ENCODE results near the gene IFT27. TPM values are rescaled to one million over a fixed set of nuclear protein-coding genes. Genes with fewer than 3 reads are reported as not detected.

Gene IFT27
- total RNA-seq, 1 donor from 2014 or later = 21.5 TPM

DNA sequence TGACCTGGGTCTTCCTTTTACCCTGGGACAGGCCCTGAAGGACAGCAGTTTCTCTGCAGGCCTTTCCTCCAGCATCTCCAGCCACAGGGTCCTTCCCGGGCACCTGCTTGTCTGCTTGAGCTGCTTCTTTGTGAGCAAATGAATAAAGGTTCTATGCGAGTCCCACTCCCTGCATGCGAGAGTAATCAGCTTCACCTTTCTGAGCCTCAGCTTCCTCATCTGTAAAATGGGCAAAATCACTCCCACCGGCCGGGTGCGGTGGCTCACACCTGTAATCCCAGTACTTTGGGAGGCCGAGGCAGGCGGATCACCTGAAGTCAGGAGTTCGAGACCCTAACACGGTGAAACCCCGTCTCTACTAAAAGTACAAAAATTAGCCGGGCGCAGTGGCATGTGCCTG lies 31.1 kb downstream of the IFT27 start:
- Histone ChIP-seq H3K27me3 (peaks cover 19% of the 10 kb centered on the region), H3K36me3 (no peaks in the 10 kb centered on the region), H3K27ac (no peak overlapping the region), H3K9me3 (no peaks in the 10 kb centered on the region), H3K4me3 (no peak overlapping the region), H3K4me1 (no peaks in the 10 kb centered on the region)
- intact Hi-C loops (cut with DNase I) = no loop called here
- no peak for ATAC-seq
- peak; percentile 32 for DNase-seq
- TF ChIP-seq, protein P1, sequence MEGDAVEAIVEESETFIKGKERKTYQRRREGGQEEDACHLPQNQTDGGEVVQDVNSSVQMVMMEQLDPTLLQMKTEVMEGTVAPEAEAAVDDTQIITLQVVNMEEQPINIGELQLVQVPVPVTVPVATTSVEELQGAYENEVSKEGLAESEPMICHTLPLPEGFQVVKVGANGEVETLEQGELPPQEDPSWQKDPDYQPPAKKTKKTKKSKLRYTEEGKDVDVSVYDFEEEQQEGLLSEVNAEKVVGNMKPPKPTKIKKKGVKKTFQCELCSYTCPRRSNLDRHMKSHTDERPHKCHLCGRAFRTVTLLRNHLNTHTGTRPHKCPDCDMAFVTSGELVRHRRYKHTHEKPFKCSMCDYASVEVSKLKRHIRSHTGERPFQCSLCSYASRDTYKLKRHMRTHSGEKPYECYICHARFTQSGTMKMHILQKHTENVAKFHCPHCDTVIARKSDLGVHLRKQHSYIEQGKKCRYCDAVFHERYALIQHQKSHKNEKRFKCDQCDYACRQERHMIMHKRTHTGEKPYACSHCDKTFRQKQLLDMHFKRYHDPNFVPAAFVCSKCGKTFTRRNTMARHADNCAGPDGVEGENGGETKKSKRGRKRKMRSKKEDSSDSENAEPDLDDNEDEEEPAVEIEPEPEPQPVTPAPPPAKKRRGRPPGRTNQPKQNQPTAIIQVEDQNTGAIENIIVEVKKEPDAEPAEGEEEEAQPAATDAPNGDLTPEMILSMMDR (IDR thresholded peaks at IDR 0.05) = no peak

DNA sequence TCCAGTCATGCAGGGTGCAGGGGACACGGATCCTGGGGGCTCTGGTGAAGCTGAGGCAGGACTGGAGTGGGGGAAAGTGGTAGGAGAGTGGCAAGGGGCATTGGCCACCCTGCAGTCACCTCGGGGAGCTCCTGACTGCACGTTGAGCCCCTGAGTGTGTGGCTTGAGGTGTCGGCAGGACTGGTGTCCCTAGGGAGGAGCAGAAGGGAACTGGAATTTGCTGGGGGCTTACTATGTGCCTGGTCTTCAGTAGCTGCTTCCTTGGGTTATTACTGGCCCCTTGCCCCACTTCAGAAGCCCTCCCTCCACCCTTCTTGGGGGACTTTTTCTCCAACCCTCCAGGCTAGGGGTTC lies 31.5 kb downstream of the IFT27 start:
- Histone ChIP-seq H3K36me3 (no peaks in the 10 kb centered on the region), H3K27ac (no peak overlapping the region), H3K27me3 (peaks cover 19% of the 10 kb centered on the region), H3K4me3 (no peak overlapping the region), H3K9me3 (no peaks in the 10 kb centered on the region), H3K4me1 (no peaks in the 10 kb centered on the region)
- ATAC-seq (no peak), DNase-seq (no peak)
- intact Hi-C loops (cut with DNase I) = no loop called here
- TF ChIP-seq, protein P1 (IDR thresholded peaks at IDR 0.05) = no peak

- intact Hi-C loops (cut with DNase I) = no loop called here
- TF ChIP-seq, protein P1 (IDR thresholded peaks at IDR 0.05) = no peak
- H3K9me3 ChIP-seq = no peaks in the 10 kb centered on the region
These were observed 32.1 kb downstream of the IFT27 start for GRCh38 chr22:36743591-36744412.

DNA sequence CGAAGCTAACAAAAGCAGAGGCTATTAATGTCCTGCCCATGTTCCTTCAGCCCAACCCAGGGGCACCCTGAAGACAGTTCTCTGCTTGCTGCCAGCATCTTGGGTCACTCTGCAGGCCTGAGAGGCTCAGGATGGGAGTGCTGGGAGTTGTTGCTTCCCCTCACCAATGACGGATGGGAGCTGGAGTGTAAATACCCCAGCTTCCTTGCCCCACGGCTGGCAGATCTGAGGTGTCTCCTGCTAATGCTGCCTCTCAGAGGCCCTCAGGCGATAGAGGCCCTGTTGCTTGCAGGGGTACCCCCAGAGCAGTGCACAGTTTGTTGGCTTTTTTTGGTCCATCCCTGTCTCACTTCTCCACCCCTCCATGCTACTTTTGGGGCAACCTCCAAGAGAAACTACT lies 32.9 kb downstream of the IFT27 start:
- TF ChIP-seq, protein P1 (IDR thresholded peaks at IDR 0.05) = no peak
- ATAC-seq = no peak
- Histone ChIP-seq H3K9me3 (no peaks in the 10 kb centered on the region), H3K36me3 (no peaks in the 10 kb centered on the region), H3K27ac (no peak overlapping the region), H3K4me1 (no peaks in the 10 kb centered on the region), H3K4me3 (no peak overlapping the region), H3K27me3 (peaks cover 19% of the 10 kb centered on the region)
- intact Hi-C loops (cut with DNase I) = no loop called here
- peak; percentile 39 for DNase-seq

More at GRCh38 chr22:36743591-36744412, 32.1 kb downstream of the IFT27 start:
- DNase-seq = peak; percentile 51
- no peak overlapping the region for H3K4me3 ChIP-seq
- H3K27me3 ChIP-seq = peaks cover 19% of the 10 kb centered on the region
- ATAC-seq = peak; percentile 33
- H3K36me3 ChIP-seq = no peaks in the 10 kb centered on the region
- no peak overlapping the region for H3K27ac ChIP-seq
- H3K4me1 ChIP-seq = no peaks in the 10 kb centered on the region

- intact Hi-C loops (cut with DNase I) = no loop called here
- H3K36me3 ChIP-seq = no peaks in the 10 kb centered on the region
- H3K9me3 ChIP-seq = no peaks in the 10 kb centered on the region
- H3K4me3 ChIP-seq = no peak overlapping the region
- no peaks in the 10 kb centered on the region for H3K4me1 ChIP-seq
- ATAC-seq (no peak), DNase-seq (peak; percentile 20)
- H3K27me3 ChIP-seq = peaks cover 19% of the 10 kb centered on the region
- TF ChIP-seq, protein P1 (IDR thresholded peaks at IDR 0.05) = no peak
- H3K27ac ChIP-seq = no peak overlapping the region
These were observed 34.0 kb downstream of the IFT27 start for GRCh38 chr22:36741968-36742367.

All from upper lobe of right lung (tissue), 1 donor.